HG03354 (cell line): ENCODE results near the gene TMEM169.

Experiments
- ATAC-seq: cut with Tn5 transposase; IDR thresholded peaks from one replicate; pipeline ENCODE4 v1.9.1; 2021; ENCODE audit warnings: mild to moderate bottlenecking; ENCODE audit not compliant: unreplicated experiment, poor library complexity, severe bottlenecking

TMEM169 gene, protein sequence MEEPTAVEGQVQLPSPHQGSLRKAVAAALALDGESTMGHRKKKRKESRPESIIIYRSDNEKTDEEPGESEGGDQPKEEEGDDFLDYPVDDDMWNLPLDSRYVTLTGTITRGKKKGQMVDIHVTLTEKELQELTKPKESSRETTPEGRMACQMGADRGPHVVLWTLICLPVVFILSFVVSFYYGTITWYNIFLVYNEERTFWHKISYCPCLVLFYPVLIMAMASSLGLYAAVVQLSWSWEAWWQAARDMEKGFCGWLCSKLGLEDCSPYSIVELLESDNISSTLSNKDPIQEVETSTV

GRCh38 chr2:216081487-216082116 lies at the start of gene TMEM169, which contains the start of gene PECR:
Gene TMEM169, plus strand, starts transcription at chr2:216081919. Its CDS starts 14,045 bp downstream, at chr2:216095964.
Gene PECR, minus strand, starts transcription at chr2:216081809. Its CDS starts 68 bp downstream, at chr2:216081741.
- peak; percentile 93 for ATAC-seq

- ATAC-seq = peak; percentile 81
Observed at GRCh38 chr2:216031960-216032689, 49.6 kb upstream of the TMEM169 start.

DNA sequence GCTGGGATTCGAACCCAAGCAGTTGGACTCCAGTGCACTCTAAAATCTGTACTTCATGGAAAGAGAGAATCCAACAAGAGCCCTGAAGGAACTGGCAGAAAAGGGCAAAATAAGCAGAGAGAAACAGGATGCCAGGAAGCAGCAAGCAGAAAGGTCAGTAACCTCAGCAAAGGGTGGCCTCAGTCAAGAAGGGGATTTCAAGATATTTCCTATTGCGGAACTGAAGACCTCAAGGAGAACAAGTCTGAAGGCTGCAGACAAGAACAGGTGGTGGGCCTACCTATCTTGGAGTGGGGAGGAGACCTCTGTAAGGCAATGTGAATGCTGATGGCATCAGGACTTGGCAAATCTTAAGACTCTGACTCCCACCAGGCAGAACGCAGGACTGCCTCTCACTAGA lies 48.3 kb upstream of the TMEM169 start:
- peak; percentile 33 for ATAC-seq

- peak; percentile 57 for ATAC-seq
Observed at GRCh38 chr2:216034065-216034464, 47.7 kb upstream of the TMEM169 start.

DNA sequence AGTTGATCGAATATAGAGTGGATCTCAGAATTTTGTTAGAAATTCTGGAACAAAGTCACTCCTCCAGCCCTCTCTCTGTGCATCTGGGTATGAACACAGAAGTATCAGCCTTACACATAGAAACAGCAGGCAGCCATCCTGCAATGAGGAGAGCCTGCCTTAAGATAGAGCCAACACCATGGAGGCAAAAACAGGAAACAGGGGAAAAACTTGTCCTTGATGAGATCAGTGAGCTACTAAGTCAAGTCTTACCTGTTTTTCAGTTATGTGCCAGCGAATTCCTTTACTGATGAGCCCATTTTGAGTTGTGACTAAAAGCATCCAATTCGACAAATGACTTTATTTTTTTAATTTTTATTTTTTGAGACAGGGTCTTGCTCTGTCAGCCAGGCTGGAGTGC lies 41.8 kb upstream of the TMEM169 start:
- ATAC-seq = no peak

- ATAC-seq = no peak
Observed at GRCh38 chr2:216041438-216041837, 40.3 kb upstream of the TMEM169 start.

DNA sequence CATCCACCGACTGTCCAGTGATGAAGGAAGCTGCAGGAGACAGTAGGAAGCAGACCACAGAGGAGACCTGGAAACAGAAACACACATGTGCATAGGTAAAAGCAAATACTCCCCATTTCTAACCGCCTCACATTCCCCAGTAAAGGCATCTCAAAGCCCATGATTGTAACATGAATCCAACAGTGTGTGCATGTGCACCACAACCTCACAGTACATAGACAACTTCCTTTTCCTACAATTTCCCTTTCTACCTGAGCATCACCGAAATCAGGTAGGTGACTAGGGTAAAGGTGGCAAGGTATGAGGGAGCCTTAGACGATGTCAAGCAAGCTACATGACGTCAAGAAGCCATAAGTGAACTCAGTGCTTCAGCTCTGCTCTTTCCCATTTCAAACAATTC lies 37.8 kb upstream of the TMEM169 start:
- ATAC-seq = no peak

GRCh38 chr2:216044883-216045486 lies 36.7 kb upstream of the TMEM169 start:
- peak; percentile 94 for ATAC-seq

DNA sequence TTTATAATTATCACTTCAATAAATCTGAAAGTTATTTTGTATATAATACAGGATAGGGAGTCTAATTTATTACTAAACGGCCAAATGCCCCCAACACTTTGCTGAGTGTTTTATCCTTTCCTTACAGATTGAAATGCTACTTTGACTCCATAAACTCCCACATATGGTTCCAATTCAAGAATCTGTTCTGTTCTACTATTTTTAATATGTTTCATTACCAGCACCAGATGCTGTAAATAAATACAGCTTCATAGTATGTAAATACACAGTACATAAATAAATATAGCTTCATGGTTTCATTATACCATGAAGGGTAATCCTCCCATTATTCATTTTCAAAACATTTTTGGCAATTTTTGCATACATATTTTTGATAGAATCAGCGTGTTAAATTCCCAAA lies 34.3 kb upstream of the TMEM169 start:
- no peak for ATAC-seq

DNA sequence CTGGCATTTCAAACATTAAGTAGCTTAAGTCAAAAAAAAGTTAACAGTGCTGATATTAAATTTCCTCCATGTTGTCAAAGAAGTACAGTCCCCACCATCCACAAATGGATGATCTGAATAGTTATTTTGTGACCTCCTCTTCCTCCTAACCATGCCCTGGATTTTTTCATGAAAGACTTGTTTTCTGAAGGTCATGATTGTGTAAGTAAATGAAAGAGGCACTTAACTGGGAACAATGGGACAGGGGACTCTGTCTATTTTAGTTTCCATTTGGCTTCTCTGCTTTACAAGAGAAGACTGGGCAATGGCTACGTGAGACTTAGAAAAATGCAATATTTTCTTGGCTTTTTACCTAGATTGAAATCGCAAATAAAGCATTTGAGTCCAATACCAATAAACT lies 32.3 kb upstream of the TMEM169 start:
- ATAC-seq = no peak

DNA sequence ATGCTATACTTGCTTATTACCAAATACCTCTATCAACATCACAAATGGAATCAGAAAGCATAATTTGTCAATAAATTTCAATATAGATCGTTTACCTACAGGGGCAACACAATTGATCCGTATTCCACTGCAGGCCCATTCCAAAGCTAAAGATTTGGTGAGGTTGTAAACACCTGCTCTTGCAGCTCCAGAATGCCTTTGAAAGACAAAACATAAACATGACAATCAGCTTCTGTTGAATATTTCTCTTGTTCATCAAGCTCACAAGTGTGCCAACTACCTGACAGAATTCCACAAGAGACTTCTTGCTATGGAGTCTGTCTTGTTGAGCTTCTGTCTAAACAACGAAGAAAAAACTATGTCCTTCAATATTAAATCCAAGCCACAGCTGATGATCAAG lies 30.4 kb upstream of the TMEM169 start:
- no peak for ATAC-seq

DNA sequence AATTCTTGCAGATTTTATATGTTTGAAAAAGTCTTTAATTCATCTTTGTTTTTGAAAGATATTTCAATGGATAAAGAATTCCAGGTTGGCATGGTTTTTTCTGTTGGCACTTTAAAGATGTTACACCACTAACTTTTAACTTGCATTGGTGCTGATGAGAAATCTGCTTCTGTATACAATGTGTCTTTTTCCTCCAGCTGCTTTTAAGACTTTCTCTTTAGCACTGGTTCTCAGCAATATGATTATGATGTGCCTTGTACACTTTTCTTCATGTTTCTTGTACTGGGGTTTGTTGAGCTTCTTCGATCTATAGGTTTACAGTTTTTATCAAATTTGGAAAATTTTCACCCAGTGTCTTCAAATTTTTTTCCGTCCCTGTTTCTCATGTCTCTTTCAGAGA lies 29.3 kb upstream of the TMEM169 start:
- ATAC-seq = no peak

DNA sequence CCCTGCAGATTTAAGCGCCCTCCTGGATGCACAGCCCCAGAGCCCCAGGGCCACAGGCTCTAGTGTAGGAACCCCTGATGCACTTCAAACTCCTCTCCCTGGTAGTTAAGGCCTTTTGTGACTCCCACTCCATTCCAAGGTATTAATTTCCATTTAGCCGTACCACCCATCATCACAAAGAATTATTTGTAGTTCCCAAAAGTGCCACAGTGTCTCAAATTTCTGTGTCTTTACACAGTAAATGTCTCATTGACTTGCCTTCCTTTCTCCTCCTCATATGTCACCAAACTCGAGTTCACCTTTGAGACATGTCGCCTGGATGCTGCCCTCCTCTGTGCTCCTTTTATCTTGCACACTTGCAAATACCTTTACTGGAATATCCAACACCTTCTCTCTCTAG lies 26.0 kb upstream of the TMEM169 start:
- no peak for ATAC-seq

- ATAC-seq = peak; percentile 39
Observed at GRCh38 chr2:216056739-216057138, 25.0 kb upstream of the TMEM169 start.

- ATAC-seq = peak; percentile 88
Observed at GRCh38 chr2:216057688-216058193, 24.0 kb upstream of the TMEM169 start.

GRCh38 chr2:216059233-216059834 lies 22.4 kb upstream of the TMEM169 start:
- ATAC-seq = no peak

DNA sequence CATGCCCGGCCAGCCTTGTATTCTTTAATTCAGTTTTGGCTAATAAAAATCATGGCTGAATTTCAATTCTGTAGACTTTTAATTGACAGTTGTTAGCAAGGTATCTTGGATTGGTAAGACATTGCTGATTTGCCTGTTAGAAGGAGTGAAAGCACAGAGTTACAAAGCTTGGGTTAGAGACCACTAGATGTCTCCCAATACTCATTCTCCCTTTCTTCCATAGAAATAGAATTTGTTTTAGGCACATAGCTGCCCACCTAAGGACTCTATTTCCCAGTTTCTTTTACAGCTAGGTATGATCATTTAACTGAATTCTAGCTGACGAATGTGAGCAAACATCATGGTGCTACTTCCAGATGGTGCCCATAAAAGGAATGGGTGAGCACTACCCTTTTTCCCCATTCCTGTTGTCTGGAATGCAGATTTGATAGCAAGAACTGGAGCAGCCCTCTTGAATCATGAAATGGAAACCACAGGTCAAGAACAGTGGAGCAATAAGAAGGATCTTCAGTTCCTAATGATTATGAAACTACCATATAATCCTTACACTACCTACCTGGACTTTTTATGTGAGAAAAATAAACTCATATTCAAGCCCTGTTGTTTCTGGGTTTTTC lies 17.6 kb upstream of the TMEM169 start:
- ATAC-seq = no peak

DNA sequence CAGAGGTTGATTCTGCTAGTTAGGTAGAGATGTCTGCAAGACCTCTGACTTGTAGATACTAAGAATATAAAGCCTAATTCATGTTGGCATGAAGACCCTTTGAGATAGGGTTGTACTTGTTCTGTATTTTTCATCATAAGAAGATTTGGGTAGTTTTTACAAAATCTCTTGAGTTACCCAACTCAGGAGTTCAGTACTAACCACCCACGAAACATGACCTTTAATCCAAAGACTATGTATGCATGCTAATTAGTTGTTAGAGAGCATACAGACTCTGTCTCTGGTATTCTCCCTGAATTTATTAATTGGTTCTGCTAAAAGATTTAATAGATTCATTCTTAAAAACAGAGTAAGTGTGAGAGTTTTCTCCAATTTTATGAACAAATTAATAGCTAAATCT lies 17.1 kb upstream of the TMEM169 start:
- no peak for ATAC-seq

DNA sequence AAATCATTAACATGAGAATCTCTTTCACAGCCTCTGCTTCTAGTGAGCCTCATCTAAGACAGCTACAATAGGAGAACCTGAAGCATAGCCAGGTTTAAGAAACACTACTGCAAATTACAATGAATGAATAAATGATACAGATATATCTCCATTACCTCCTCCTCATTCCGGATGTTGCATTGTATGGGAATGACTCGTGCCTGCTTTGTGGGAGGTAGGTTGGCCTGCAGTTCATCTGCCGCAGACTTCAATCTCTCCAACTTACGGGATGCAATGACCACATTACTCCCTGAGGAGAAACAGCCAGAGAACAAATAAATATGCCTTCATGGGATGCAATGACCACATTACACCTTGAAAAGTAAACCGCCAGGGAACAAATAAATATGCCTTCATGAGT lies 15.5 kb upstream of the TMEM169 start:
- ATAC-seq = no peak
